Ecto neural progenitor cell (in vitro differentiated cells): ENCODE measurements around the gene GNA12.

Experiments
- DNase-seq: peaks from one replicate; pipeline ENCODE4 v3.0.0-alpha.2; 2018; ENCODE audit warnings: low spot score

GNA12 gene

DNA sequence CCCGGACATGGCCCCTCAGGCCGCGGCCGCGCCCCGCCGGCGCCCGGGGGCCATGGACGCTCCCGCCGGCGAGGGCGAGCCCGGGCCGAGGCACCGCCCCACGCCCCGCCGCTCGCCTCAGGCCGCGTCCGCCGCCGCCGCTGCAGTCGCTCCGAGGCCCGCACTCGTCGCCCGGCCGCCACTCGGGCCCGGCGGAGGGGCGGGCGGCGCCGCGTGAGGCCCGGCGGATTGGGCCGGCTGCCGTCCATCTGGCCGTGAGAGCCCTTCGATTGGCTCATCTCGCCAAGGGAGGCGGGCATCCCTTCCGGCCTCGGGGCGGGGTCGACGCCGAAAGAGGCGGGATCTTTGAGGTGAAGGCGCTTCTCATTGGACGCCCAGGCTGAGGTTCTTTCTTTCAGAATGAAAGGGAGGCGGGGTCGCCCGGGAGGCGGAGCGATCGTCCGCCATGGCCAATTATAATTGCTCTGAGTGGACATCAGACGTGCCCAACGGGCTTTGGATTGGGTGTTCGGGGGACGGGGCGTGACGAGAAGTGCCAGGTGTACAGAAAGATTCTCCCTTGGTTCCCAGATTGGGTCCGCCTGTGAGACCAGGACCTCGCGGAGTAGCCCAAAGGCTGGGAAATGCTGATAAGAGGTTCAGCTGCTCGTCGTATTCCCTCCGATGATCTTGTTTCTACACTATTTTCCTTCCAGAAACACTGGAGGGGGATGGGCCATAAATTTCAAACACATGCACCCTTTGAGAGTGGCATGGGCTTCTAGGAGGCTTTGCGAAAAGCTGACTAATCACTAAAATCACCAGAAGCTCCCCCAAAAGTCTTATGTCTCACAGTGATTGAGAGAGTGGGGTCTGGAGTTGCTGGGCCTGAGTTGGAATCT, at the start of gene GNA12:
GNA12 (minus strand) TSS at position 156 of the 881 bp plus-strand sequence; CDS start at position 9, 147 bp downstream.
- DNase-seq = peak; percentile 99

GRCh38 chr7:2893411-2893861, 49.3 kb upstream of the GNA12 start:
- DNase-seq = no peak

DNA sequence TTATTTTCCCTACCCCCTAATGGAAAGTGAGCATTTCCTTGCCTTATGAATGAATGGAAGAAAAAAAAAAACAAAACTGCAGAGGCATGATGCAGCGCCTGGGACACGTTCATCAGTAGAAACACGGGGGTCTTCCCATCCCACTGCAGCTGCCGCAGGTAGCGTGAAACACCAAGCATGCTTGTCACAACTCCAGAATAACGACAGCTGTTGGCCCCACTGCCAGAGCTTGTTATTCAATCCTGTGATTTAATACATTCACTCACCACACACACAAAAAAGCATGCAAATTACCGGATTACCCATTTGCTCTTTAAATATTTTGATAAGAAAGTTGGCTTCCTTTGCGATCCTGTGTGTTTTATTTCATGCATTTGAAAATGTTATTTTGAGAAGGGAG, 48.4 kb upstream of the GNA12 start:
- no peak for DNase-seq

- no peak for DNase-seq
Measured at GRCh38 chr7:2887816-2888215, 43.7 kb upstream of the GNA12 start.

DNA sequence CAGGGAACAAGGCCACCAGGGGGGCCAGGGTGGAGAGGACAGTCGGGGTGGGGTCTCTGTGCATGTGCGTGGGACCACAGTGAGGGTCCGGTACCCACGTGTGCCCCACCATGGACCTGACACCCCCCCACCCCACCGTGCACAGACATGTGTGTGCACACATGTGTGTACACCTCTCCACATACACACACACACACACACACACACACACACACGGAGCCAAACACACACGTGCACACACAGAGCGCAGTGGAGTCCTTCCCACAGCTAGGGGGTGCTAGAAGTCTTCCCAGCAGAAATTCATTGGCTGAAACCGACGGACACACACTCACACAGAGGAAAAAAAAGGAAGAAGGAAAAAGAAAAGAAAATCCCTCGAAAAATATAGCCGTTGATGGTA, 42.8 kb upstream of the GNA12 start:
- DNase-seq = peak; percentile 74

- no peak for DNase-seq
Measured at GRCh38 chr7:2886391-2886790, 42.3 kb upstream of the GNA12 start.

DNA sequence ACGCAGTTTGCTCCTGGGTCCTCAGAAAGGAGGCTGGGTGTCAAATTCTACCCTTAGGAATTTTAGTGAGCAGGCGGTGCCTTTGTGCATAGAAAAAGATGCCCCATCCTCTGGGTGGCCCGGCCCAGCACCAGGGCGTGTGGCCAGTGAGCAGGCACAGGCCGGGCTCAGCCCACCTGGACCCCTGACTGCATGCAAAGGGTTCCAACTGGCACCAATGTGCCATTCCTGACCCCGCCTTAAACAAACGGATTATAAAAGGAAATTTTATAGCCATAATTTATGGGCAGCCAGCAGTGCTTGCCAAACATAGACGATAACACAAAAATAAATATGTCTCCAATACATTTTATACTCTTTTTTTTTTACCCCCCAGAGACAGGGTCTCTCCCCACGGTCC, 40.1 kb upstream of the GNA12 start:
- no peak for DNase-seq

DNA sequence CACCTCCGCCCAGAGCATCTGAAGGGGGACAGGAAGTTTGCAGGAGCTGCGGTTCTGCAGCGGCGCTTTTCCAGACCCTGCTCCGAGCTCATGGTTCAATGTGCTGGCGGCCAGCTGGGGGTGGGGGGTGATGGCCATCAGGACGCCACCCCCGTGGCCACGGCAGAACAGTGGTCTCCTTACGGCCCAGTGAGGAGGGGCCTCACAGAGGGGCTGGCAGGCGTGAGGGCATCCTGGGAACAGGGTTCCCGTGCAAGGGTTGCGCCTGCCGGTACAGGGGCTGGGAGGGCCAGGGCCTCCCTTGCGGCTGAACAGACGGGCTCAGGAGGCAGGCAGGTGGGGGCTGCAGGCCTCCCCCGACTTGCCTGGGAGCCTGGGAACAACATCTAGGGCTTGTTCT, 39.0 kb upstream of the GNA12 start:
- no peak for DNase-seq

DNA sequence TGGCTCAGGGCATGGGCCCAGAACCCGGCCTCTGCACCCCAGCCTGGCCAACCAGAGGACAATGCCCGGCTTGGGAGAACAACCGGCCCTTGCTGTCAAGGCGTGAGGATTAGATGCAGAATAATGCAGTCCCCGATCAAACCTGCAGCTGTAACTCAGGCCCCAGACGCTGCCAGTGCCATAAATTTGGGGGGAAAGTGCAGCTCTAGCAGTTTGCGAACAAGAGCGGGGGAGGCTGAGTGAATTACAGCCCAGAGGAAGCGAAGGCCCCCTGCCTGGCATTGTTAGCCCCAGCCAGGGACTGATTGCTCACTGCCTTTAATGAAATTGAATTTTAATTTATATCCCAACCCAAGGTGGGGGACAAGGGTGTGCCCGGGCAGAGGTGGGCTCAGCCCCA, 38.0 kb upstream of the GNA12 start:
- no peak for DNase-seq

- no peak for DNase-seq
Measured at GRCh38 chr7:2880874-2881533, 36.9 kb upstream of the GNA12 start.

DNA sequence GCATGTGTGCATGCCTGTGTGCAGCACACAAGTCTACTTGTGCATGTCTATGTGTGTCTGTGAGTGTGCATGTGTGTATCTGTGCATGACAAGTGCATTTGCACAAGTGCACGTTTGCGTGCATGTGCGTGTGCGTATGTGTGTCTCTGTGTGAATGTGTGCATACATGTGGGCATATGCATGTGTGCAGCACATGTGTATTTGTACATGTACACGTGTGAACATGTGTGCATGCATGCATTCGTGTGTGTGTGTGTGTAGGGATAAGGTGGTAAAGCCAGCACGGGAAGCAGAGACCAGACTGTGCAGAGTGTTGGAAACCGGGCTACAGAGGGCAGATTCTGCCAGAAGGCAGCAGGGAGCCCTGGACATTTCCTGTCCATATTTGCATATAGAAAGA, 35.9 kb upstream of the GNA12 start:
- DNase-seq = no peak

DNA sequence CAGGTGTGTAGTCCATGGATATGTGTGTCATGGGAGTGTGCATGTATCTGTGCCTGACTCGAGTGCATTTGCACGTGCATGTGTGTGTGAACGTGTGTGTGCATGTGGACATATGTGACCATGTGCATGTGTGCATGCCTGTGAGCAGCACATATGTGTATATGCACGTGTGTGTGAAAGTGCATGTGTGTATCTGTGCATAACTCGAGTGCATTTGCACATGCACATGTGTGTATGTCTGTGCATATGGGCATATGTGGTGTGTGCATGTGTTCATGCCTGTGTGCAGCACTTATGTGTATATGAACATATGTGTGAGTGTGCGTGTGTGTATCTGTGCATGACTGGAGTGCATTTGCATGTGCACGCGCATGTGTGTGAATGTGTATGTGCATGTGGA, 35.2 kb upstream of the GNA12 start:
- DNase-seq = no peak

DNA sequence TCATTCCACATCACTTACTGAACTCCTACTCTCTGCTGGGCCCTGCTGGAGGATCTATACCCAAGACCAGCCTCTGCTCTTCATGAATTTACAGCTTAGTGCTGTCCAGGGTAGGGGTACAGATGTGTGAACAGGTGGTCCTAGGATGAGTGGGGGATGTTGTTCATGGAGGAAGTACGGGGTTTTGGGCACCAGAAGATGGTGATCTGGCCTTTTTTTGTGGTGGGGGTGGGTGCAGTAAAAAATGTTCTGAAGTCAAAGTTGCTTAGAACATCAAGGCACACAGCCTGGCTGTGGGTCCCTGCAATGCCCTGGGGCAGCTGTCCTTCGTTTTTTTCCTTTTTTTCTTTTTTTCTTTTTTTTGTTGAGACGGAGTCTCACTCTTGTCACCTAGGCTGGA, 34.2 kb upstream of the GNA12 start:
- no peak for DNase-seq

DNA sequence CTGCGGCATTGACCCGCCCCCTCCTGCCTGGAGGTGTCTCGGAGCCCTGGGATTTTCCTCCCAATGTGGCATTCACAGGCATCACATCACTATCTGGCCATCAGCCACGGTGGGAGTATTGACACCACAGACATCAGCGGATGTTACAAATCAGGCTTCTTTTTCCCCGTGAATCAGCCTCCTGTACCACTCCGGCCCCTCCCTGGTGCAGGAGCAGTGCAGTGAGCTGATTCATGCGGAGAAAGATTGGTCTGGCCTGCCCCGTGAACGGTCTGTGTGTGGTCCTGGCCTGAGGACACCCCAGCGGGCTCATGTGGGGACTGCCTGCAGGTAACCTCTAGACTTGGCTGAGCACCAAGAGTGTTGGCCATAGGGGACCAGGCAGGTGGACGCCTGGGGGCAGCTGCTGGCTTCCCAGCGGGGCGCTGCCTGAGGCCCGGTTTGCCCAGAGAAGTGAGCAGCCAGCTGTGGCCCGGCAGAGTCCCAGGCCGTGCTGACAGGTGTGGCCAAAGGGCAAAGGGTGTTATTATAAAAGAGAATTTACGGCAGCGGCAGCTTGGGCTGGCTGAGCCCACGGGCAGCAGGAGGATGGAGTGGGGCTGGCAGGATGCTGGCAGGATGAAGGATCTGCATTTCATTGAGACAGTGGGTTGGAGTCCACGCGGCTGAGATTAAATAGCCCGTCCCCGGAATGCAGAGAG, 32.1 kb upstream of the GNA12 start:
- no peak for DNase-seq

- DNase-seq = no peak
Measured at GRCh38 chr7:2873686-2874551, 29.8 kb upstream of the GNA12 start.

DNA sequence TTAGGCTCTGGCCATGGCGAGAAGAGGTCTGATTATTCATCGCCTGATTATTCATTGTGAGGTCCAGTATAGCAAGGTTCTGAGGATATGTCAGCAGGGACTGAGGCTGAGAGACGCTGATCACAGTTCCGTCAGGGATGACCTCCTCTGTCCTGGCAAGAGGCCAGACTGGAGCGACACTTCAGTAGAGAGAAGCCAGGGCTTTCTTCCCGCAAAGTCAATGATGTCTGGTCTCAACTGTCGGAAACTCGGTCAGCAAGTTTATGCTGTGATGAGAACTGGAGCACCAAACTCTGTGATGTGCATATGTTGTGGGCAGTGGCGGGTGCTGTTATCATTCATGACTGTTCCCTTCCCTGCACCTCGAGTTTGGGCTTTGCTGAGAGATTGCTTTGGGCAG, 29.0 kb upstream of the GNA12 start:
- DNase-seq = no peak

GRCh38 chr7:2872296-2872874, 28.3 kb upstream of the GNA12 start:
- no peak for DNase-seq

GRCh38 chr7:2870471-2870931, 26.4 kb upstream of the GNA12 start:
- DNase-seq = peak; percentile 72

DNA sequence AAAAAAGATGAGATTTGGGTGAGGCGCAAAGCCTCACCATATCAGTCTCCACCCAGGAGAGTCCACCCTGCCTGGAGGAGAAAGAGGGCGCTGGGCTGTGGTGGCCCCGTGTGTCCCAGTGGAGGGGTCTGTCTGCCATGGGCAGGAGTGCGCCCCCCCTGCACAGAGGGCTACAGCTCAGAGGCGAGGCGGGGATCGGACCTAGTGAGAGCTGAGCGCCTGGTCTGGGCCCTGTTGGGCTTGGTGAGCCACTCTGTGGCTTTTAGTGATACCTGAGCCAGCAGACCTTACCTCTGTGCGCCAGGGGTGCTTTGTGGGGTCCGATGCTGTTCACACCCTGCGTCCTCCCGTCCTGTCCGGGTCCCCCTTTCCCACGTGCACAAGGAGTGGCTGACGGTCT, 25.9 kb upstream of the GNA12 start:
- no peak for DNase-seq

DNA sequence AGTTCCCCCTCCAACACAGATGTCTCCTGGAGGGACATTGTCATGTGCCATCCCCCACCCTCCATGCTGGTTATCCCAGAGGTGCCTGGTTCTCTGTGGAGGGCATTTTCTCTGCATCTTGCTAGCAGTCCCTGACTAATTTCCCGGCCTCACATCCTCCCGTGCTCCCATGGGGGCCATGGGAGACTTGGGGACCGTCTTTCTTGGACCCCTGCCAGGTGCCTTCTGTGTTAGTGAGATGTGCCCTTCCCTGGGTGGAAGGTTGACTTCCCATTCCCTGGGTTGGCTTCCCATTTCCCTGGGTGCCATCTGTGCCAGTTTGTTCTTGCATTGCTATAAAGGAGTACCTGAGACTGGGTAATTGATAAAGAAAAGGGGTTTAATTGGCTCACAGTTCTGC, 22.5 kb upstream of the GNA12 start:
- no peak for DNase-seq

GRCh38 chr7:2864999-2865670, 21.0 kb upstream of the GNA12 start:
- DNase-seq = peak; percentile 82
